Endometrium (tissue), 2 donors: ENCODE measurements around the gene KCNQ1OT1.

Source experiments
- FAIRE-seq: peaks from 2 replicates; lab custom pipeline; 2012; peaks lifted over from hg19 to GRCh38; lab: Jason Lieb, UNC
- donor health status: control.
- donor health status: control.

KCNQ1OT1 gene

GRCh38 chr11:2701898-2702434, 2.2 kb upstream of the KCNQ1OT1 start:
- no peak for FAIRE-seq

- FAIRE-seq: no peak
Measured at GRCh38 chr11:2701230-2701629, 1.4 kb upstream of the KCNQ1OT1 start.

DNA sequence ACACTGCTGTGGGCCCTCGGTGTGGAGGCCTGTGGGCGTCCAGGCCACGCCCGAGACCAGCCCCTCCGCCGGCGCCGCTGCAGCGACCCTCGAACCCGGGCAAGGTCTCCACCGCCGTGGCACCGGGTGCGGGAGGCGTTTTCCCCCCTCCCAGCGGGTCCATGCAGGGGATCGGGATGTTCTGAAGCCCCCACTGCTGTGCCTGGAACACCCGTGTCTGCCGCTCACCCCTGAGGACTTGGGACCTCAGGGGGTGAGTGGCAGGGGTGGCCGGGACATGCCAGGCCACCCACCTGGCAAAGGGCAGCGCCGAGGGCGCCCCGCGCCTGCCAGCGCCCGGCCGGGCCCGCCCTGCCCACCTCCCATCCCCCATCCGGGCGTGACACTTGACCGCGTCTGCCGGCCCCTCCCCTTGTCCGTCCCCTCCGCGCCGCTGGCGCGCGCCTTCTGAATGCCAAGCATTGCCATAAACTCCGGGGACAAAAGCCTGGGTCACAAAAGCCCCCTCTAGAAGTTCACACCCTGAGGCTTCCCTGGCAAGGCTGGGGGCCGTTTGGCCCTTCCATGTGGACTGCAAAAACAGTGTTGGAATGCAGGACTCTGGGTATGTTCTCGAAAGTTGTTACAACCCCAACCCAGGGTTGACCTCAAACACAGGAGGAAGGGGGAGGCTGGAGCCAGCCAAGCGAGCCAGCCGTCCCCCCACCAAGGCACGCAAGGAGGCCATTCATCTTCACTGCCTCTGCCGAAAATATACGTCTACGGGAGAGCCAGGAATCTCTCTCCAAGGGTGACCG, 819 bp upstream of the KCNQ1OT1 start:
- no peak for FAIRE-seq

GRCh38 chr11:2699185-2699530, 636 bp downstream of the KCNQ1OT1 start:
- no peak for FAIRE-seq

- no peak for FAIRE-seq
Measured at GRCh38 chr11:2698386-2699184, 1.2 kb downstream of the KCNQ1OT1 start.

DNA sequence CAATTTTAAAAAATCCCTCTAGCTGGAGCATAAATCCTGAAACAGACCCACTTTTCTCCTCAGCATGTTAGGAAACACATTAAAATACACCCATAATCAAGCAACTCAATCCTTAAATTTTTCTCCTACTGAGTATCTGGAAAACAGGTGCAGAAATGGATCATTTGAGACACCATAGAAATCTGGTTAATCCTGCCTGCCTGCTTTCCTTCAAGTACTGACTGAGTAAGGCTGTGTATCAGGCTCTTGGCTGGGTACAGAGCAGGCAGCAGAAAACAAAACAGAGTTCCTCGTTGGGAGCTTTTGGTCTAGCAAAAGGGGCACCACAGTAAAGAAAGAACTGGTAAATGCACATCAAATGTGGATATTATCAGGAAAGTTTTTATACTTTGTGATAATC, 1.9 kb downstream of the KCNQ1OT1 start:
- FAIRE-seq: no peak

GRCh38 chr11:2696455-2696854, 3.3 kb downstream of the KCNQ1OT1 start:
- no peak for FAIRE-seq

- FAIRE-seq: no peak
Measured at GRCh38 chr11:2694995-2695939, 4.5 kb downstream of the KCNQ1OT1 start.

- FAIRE-seq: no peak
Measured at GRCh38 chr11:2694495-2694894, 5.3 kb downstream of the KCNQ1OT1 start.

DNA sequence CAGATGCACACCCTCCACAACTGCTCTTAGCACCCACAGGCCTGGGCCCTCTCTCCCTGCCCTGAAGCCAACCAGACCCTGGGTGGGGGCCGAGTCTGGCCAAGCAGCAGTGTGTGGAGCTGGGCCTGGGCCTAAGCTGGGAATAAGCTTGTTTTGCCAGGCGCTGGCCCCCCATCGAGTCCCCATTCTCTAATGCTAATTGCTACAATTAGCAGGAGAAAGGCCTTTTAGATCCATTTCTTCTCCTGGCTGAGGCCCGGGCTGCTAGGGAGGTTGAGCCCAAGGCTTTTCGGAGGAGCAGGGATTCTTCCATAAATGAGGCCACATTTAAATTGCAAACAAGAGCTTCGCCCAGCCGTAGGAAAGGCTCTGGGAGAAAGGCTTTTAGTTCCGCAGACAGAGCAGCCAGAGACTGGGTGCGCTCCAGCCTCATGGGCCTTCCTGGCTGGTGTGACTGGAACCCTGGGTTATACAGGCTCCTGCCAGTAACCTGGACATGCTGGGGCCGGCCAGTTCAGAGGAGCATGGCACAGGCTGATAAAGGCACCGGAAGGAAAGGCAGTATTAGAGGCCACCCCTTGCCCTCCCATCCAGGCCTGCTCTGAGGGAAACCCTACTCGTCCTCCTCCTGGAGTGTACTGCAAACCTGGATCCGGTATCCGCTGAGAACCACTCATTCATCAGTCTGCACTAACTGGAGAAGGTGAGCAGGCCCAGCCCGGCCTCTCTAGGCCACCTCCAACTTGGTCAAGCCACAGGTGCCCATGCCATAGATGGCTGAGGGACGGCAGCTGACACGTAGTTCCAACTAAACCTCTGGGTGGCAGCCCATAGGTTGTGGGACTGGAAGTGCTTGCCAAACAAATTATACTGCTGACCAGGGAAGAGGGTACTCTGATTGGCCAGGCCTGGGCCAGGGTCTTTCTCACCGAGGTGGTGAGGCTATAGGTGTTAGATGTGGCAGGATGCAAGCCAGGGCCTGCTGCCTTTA, 6.2 kb downstream of the KCNQ1OT1 start:
- FAIRE-seq: no peak

GRCh38 chr11:2691991-2692875, 7.6 kb downstream of the KCNQ1OT1 start:
- FAIRE-seq: no peak

DNA sequence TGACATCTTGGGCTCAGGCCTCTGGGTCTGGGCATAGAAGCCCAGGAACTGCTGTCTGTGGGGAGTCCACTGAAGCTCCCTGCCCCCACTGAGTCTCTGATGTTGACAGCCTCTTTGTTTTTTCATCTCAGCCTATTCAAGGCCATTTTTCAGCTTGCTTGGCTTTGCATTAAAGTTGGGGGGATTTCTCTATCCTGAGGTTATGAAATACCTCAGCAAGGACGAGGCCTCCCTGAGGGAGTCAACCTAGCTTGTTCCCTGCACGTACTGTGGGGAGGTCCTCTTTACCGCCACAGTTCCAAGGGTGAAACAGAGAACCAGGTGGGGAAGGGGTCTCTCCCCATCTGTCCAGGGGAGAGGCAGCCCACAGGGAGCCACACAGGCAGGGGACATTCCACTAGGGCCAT, 8.4 kb downstream of the KCNQ1OT1 start:
- FAIRE-seq: no peak

DNA sequence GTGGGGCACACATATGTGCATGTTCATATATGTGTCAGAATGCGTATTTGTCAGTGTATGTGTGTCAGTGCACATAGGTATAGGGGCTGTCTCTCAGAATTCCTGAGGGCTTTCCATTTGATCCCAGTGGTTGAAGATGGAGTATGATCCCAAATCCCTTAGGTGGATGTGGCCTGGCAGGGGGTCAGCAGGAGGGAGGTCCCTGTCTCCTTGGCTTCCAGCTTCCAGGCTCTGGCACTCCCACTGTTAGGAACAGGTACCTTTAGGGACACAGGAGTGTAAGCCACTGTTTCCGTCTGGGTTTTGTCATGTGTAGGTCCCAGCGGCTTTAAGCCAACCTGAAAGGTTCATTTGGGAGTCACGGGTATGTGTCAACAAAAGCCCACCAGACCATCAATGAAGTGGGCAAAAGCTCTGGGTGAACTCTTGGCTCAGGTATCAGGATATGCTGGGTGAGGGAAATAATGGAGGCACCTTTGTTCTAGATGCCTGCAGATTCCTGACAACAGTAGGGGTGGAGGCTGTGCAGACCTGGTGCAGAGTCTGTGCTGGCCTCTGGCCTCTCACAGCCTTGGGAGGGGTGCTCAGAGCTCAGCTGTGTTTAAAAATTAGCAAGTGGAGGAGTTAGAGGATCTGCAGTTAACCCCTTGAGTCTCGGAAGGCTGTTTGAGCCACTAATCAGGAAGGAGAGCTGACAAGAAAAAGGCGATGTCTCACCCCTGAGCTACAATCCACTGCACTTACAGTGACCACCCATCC, 9.0 kb downstream of the KCNQ1OT1 start:
- FAIRE-seq: no peak

DNA sequence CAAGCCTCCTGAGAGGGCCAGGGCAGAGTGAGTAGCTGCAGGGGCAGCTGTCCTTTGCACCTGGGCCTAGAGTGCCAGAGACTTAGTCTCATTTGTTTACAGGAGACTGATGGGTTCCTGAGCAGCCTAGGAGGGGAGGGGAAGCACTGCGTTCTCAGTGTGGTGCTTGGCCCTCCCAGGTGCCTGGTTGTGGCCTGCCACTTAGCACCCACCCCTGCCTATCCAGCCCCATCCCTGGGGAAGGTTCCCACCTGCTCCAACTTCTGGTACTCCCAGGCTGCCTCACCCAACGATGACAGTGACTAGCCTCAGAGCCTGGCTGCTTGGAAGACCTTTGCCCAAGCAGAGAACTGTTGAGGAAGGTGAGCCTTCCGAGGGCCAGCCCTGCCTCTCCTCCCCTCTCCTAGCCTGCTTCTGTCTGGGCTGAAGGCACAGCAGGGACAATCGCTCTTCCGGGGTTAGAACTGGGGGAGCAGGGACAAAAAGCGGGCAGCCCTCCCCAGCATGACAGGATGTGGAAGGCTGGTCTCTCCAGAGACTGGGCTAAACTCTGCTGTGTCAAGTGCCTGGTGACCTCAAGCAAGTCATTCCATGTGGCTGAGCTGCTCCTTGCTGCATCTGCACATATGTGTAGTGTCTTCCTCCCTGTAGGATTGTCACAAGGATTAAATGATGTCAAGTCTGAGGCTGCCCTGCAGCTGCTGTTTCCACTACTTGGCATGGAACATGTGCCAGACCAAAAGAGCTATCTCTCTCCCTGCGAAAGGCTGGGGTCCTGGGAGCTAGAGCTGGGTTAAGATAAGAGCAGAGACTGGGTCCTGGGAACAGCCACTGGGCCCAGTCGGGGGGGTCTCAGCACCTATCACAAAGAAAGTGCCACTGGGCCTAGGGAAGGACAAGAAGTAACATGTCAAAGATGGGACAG, 9.9 kb downstream of the KCNQ1OT1 start:
- no peak for FAIRE-seq

DNA sequence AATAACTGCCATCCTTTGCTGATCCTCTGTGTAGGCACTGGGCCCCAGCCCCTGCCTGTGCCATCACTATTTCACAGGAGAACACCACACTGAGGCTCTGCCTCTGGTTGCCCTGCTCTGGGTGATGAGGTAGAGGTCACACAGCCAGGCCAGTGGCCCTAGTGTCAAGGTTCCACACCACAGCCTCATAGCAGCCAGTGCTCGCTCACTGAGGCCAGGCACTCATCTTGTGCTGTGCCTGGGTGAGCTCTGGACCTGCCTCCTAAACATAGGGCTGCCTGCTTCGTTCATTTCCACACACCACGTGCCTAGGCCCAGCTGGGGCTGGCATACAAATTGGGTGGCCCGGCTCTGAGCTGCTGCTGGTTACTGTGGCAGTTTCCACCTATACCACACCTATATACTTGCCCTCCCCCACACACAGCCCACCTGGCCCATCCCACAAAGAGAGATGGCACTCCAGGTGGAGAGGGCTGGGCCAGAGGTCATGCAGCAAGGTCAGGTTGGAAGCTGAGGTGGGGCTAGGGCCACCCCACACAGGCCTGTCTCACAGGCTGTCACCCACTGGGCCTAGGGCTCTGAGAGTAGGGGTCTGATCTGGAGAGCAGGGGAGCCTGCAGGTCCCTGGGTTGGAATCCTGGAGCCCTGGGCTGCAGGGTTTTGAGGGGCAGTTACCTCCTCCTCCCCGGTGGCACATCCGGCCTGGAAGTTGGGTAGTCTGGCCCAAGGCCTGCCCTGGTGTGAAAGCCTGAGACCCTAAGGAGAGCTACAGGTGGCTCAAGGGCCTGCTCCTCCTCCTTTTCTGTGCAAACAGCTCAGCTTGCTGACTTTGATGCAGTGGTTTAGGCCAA, 11.2 kb downstream of the KCNQ1OT1 start:
- FAIRE-seq: no peak

DNA sequence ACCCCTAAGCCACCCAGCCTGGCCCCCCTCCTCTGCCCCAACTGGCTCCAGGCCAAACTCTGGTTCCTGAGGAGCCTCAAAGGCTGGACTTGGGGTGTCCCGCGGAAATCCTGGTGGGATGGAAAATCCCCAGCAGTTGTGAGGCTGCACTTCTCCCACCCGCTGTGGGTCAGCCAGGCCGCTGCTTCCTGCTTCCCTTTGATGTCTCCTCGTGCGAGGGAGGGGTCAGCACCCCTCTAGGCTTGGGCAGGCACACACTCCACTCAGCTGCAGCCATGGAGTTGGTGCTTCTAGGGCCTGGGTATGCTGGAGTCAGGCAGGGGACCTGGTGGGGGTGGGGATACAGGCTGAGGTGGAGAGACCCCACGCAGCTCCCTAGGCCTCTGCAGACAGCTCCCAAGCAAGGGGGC, 12.0 kb downstream of the KCNQ1OT1 start:
- FAIRE-seq: no peak

- no peak for FAIRE-seq
Measured at GRCh38 chr11:2687223-2687530, 12.6 kb downstream of the KCNQ1OT1 start.
